Left lung (tissue), 10 donors: ENCODE results near the gene PGAM2. TPM values are rescaled to one million over a fixed set of nuclear protein-coding genes. Genes with fewer than 3 reads are reported as not detected.

ENCODE experiments used
- ATAC-seq: fragments of 200-7000 bp; cut with Tn5 transposase; one replicate; pipeline ENCODE4 v1.9.1; 2020; ENCODE audit warnings: moderate library complexity
- DNase-seq, 4 donors: peaks; one replicate each; pipeline ENCODE4 v3.0.0-alpha.2; 2013 to 2020
- H3K27ac ChIP-seq, 2 donors: fragments of 200-600 bp; sonication (generic) in 1 of 2; one replicate each; pipeline versions ENCODE4 v1.5.0 to v1.8.0; 2020 to 2021
- H3K27me3 ChIP-seq, 2 donors: fragments of 200-600 bp; sonication (generic) in 1 of 2; one replicate each; pipeline versions ENCODE4 v1.5.0 to v1.8.0; 2020 to 2021
- H3K36me3 ChIP-seq, 2 donors: fragments of 200-600 bp; sonication (generic) in 1 of 2; one replicate each; pipeline versions ENCODE4 v1.5.0 to v1.8.0; 2020 to 2021
- H3K4me1 ChIP-seq, 2 donors: fragments of 200-600 bp; one replicate each; pipeline ENCODE4 v1.8.0; 2021
- H3K4me3 ChIP-seq, 2 donors: fragments of 200-600 bp; sonication (generic) in 1 of 2; one replicate each; pipeline versions ENCODE4 v1.5.0 to v1.8.0; 2020 to 2021; ENCODE audit warnings: mild to moderate bottlenecking in 1 of 2
- H3K9me3 ChIP-seq, 2 donors: fragments of 200-600 bp; sonication (generic) in 1 of 2; one replicate each; pipeline versions ENCODE4 v1.5.0 to v1.8.0; 2020 to 2021
- intact Hi-C, 2 donors: fragments of 100-400 bp; cut with DNase I; formaldehyde crosslinking; loops; one replicate each; pipeline versions ENCODE4 v1.11.2 to v1.14.2; 2022
- polyA plus RNA-seq, 6 donors: library from polyadenylated mRNA; unstranded; fragments of 120-200 nt; gene quantifications; one replicate each; pipeline ENCODE4 v1.2.1, GENCODE V29; 2013; ENCODE audit not compliant: insufficient read length in 6 of 6
- total RNA-seq, 2 donors: library from RNA; stranded (reverse); fragmentation: NEBNext Ultra II Directional; extraction: Animal tissue kit (Norgen Biotek cat#: 25700); gene quantifications; one replicate each; pipeline ENCODE4 v1.2.1, GENCODE V29; 2021
- TF ChIP-seq, protein P1 (sequence below), 2 donors: fragments of 200-600 bp; sonication (generic) in 1 of 2; IDR thresholded peaks; one replicate each; pipeline versions ENCODE4 v1.5.0 to v1.8.0; 2021; ENCODE audit warnings: antibody characterized with exemption in 2 of 2
- donor health status: DM: no; HTN: yes; CAD: no.
- donor health status: DM: no; HTN: no; CAD: no.

Gene PGAM2
- total and polyA plus RNA-seq, 8 donors, result 0.24 to 0.79 (median 0.52) TPM; not detected in 2

DNA sequence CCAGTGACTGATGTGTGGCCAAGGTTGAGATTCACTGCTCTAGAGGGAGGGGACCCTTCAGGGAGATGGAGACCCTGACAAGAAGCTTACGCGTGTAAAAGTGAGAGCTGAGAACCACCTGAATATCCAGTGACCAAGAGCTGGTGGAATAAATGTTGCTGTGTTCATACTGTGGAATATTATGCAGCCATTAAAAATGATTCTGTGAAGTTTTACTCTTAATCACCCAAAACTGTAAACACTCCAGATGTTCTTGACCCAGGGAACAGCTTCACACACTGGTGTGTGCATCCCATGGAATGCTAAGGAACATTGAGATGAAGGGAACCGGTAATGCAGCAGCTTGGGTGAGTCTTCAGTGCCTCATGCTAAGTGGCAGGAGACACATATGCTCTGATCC, 21.3 kb upstream of the PGAM2 start:
- no peak for DNase-seq
- Histone ChIP-seq H3K27me3 (no peaks in the 10 kb centered on the region), H3K4me1 (no peaks in the 10 kb centered on the region), H3K4me3 (no peak overlapping the region), H3K27ac (no peak overlapping the region), H3K9me3 (no peaks in the 10 kb centered on the region), H3K36me3 (no peaks in the 10 kb centered on the region)
- ATAC-seq, result no peak
- TF ChIP-seq, protein P1, sequence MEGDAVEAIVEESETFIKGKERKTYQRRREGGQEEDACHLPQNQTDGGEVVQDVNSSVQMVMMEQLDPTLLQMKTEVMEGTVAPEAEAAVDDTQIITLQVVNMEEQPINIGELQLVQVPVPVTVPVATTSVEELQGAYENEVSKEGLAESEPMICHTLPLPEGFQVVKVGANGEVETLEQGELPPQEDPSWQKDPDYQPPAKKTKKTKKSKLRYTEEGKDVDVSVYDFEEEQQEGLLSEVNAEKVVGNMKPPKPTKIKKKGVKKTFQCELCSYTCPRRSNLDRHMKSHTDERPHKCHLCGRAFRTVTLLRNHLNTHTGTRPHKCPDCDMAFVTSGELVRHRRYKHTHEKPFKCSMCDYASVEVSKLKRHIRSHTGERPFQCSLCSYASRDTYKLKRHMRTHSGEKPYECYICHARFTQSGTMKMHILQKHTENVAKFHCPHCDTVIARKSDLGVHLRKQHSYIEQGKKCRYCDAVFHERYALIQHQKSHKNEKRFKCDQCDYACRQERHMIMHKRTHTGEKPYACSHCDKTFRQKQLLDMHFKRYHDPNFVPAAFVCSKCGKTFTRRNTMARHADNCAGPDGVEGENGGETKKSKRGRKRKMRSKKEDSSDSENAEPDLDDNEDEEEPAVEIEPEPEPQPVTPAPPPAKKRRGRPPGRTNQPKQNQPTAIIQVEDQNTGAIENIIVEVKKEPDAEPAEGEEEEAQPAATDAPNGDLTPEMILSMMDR (IDR thresholded peaks at IDR 0.05), result no peak
- intact Hi-C loops, result no loop called here

DNA sequence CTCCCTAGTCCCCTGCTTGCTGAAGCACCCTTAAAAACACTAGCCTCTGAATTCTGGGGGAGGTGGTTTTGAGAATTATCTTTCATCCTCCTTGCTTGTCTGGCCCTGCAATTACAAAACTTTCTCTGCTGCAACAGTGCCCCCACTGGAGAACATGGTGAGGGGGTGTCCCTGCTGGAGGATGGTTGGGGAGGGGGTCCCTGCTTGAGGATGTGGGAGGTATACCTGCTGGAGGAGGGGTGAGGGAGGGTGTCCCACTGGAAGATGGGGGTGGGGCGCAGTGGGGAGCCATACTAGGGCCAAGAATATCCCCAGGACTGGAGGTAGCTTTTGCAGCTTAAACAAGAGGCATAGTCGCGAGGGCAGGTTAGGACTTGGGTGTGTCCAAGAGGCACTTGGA, 20.2 kb upstream of the PGAM2 start:
- DNase-seq, result peak in 1 of 4 donors; percentile 10
- intact Hi-C loops, result no loop called here

DNA sequence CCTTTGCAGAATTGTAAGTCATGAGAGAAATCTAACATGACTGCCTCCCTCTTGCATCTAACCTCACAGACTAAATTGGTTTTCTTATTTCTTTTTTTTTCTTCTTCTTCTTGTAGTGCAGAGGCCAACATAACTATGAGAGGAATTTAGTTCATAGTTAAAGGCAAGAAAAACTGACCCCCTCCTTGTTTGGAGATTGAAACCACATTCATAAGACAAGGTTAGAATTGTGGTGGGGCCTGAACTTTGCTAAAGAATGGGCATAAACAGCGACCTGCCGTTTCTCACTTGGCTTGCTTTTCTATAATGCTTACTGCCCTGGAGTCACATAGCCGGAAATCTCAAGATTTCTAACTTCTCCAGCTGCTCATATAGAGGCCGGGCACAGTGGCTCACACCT, 19.3 kb upstream of the PGAM2 start:
- ATAC-seq, result no peak

More for the DNA sequence above, 20.2 kb upstream of the PGAM2 start:
- H3K4me1 ChIP-seq, result peaks cover 7 to 11% of the 10 kb centered on the region in 2 donors
- no peak overlapping the region for H3K4me3 ChIP-seq
- no peaks in the 10 kb centered on the region for H3K9me3 ChIP-seq
- TF ChIP-seq, protein P1 (IDR thresholded peaks at IDR 0.05), result no peak
- H3K27me3 ChIP-seq, result no peaks in the 10 kb centered on the region
- no peak overlapping the region for H3K27ac ChIP-seq
- ATAC-seq, result no peak
- peaks cover 0 to 2% of the 10 kb centered on the region in 2 donors for H3K36me3 ChIP-seq

DNA sequence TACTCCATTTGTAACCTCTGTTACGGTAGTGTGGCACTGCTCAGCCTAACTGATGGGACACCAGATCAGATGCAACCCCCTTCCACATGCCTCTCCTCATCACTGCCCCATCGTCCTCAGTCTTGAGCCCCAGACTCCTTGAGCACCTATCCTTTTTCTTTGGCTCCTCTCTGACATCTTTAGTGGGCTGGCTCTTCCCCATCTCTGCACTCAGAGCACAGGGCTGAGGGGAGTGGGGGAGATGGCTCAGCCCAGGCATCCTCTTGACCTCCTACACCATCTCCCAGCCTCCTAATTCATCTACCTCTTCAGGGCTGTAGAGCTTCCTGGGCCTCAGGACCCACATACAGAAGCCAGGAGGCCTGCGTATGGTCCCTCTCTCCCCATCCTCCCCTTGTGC, 18.4 kb upstream of the PGAM2 start:
- ATAC-seq, result no peak
- Histone ChIP-seq H3K27ac (no peak overlapping the region), H3K27me3 (no peaks in the 10 kb centered on the region), H3K9me3 (no peaks in the 10 kb centered on the region), H3K4me3 (no peak overlapping the region), H3K4me1 (peaks cover 7 to 21% of the 10 kb centered on the region in 2 donors), H3K36me3 (peaks cover 0 to 20% of the 10 kb centered on the region in 2 donors)
- intact Hi-C loops, result no loop called here
- DNase-seq, result peak in 1 of 4 donors; percentile 10
- TF ChIP-seq, protein P1 (IDR thresholded peaks at IDR 0.05), result no peak

More for the DNA sequence above, 19.3 kb upstream of the PGAM2 start:
- Histone ChIP-seq H3K27ac (no peak overlapping the region), H3K9me3 (no peaks in the 10 kb centered on the region), H3K27me3 (no peaks in the 10 kb centered on the region), H3K4me3 (no peak overlapping the region), H3K36me3 (peaks cover 0 to 11% of the 10 kb centered on the region in 2 donors), H3K4me1 (peaks cover 7 to 16% of the 10 kb centered on the region in 2 donors)
- intact Hi-C loops, result no loop called here
- TF ChIP-seq, protein P1 (IDR thresholded peaks at IDR 0.05), result no peak
- DNase-seq, result no peak

DNA sequence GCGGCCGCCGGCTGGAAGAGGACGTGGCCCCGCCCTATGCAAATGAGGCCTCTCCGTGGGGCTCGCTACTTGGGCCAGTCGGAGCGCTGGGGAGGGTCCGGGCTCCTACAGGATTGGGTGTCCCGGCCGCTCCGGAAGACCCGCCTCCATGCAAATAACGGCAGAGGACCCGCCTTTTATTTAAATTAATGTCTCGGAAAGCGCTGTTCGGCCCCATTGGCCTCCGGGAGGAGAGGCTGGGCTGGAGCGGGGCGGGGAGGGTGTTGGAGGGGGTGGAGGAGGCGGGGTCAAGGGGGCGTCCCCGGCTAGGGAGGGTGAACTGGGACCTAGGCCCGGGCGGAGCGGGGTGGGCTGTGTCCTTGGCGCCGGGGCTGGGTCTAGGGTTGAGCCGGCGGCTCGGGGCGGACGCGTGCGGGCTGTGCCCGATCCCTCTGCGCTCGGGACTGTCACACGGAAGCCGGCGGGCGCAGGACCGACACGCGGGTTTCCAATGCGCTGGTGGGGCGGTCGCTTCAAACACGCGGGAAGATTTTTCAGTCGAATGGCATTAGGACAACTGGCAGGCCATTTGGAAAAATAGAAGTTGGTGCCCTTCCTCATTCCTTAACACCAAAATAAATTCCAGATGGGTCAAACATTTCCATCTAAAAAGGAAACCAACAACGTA, 17.3 kb upstream of the PGAM2 start:
- intact Hi-C loops, result no loop called here
- H3K9me3 ChIP-seq, result no peaks in the 10 kb centered on the region
- peak; percentile 97 for ATAC-seq
- H3K27ac ChIP-seq, result peak overlapping the region; percentile 91 to 98
- DNase-seq, result peak; percentile 95 to 100 (median 99)
- peaks cover 0 to 31% of the 10 kb centered on the region in 2 donors for H3K36me3 ChIP-seq
- H3K4me3 ChIP-seq, result peak overlapping the region; percentile 60 to 85
- TF ChIP-seq, protein P1 (IDR thresholded peaks at IDR 0.05), result peak in 1 of 2 donors; percentile 24
- H3K27me3 ChIP-seq, result no peaks in the 10 kb centered on the region
- peaks cover 7 to 21% of the 10 kb centered on the region in 2 donors for H3K4me1 ChIP-seq
